ENCODE results near the gene MYOC. TPM values are rescaled to one million over a fixed set of nuclear protein-coding genes. Genes with fewer than 3 reads are reported as not detected.
A peak's percentile ranks its signal among the peaks of the same experiment; 100 is the strongest.
"Not testable (repeated sequence)": the region's sequence is repeated elsewhere in the genome, so short reads cannot be mapped to it uniquely, and the experiment has no call there.

Gene MYOC
- not detected for polyA plus RNA-seq (2013, experiment 1 of 2; ENCODE audit: insufficient read length)
- polyA plus RNA-seq (2013, experiment 2 of 2; ENCODE audit: insufficient read length) = 0.11 TPM

DNA sequence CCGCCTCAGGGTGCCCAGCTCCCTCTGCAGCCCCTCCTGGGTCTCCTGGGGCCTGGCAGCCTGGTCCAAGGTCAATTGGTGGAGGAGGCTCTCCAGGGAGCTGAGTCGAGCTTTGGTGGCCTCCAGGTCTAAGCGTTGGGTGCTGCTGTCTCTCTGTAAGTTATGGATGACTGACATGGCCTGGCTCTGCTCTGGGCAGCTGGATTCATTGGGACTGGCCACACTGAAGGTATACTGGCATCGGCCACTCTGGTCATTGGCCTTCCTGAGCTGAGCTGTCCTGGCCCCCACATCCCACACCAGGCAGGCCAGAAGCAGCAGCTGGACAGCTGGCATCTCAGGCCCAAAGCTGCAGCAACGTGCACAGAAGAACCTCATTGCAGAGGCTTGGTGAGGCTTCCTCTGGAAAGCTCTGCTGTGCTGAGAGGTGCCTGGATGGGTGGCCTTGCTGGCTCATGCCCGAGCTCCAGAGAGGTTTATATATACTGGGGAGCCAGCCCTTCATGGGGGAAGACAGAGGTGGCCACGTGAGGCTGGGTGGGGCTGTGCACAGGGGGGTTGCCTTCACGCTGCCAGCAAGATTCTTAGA lies at the start of gene MYOC:
MYOC (minus strand) TSS at position 455 of the 589 bp plus-strand sequence; CDS start at position 378, 77 bp downstream.
- no peak for DNase-seq

GRCh38 chr1:171699531-171699930 lies 47.0 kb upstream of the MYOC start:
- no peak for DNase-seq

GRCh38 chr1:171695772-171696171 lies 43.3 kb upstream of the MYOC start:
- DNase-seq = not testable (repeated sequence)

GRCh38 chr1:171693541-171693940 lies 41.1 kb upstream of the MYOC start:
- not testable (repeated sequence) for DNase-seq

DNA sequence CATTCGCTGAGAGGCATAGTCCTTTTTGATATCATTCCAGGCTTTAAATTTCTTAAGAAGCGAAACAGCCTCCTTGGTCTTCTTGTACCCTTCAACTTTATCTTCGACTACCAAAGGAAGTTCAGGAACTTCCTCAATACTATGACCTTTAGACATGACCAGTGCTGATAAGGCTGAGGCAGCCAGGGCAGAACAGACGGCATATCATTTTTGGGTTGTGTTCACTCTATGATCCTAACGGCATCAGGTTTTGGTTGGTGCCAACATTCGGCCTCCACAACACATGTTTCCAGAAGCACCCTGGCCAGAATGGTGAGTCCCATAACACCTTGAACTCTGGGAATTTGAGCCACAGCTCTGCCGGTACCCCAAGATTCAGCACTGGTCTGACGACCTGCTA lies 31.4 kb upstream of the MYOC start:
- no peak for DNase-seq

DNA sequence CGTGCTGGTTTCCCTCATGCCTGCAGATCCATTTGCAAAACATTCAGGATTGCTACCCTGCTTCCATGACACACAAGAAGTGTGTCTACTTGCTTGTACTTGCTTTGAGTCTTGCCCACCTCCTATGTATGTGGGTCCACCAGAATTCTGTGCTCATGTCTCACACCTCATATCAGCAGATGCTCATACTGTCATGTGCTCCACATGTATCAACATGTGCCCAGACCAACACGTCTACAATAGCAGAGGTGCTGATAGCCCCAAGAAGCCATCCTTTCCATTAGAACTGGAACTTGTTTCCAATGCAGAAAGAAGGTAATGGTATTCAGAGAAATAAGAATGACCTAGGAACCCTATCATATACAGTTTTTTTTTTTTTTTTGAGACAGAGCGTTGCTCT lies 27.9 kb upstream of the MYOC start:
- DNase-seq = no peak

GRCh38 chr1:171676823-171677222 lies 24.3 kb upstream of the MYOC start:
- DNase-seq = no peak

GRCh38 chr1:171674431-171675405 lies 22.2 kb upstream of the MYOC start:
- no peak for DNase-seq

DNA sequence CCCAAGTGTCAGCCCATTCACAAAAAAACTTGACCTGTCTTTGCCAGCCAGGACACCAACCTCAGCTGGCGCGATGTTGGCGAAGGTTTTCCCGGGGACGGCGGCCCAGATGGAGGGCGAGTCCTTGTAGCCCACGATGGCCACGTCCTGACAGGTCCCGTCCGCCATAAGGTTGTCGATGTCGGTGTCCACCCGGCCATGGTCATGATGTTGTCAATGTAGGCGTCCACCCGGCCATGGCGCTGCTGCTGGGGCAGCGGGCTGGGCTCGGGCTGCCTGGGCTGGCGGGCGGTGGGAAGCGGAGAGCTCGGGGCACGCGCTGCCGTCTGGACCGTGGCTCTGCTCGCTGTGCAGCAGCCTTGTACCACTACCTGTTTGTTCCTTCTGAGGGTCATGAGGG lies 18.3 kb upstream of the MYOC start:
- DNase-seq = no peak

DNA sequence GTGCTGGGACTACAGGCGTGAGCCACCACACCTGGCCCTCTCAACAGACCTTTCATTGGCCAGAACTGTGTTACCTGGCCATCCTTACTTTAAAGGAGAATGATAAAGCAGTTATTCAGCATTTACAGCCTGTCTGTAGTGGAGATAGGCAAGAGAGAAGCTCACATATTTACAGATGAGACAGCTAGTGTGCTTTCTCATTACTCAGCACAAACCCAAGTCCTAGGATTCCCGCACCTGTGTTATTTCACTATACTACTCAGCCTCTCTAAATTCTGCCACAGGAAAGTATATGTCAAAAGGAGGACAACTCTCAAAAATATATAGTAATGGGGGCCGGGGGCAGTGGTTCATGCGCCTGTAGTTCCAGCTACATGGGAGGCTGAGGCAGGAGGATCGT lies 15.9 kb upstream of the MYOC start:
- DNase-seq = no peak

- no peak for DNase-seq
Observed at GRCh38 chr1:171666114-171666769, 13.8 kb upstream of the MYOC start.

DNA sequence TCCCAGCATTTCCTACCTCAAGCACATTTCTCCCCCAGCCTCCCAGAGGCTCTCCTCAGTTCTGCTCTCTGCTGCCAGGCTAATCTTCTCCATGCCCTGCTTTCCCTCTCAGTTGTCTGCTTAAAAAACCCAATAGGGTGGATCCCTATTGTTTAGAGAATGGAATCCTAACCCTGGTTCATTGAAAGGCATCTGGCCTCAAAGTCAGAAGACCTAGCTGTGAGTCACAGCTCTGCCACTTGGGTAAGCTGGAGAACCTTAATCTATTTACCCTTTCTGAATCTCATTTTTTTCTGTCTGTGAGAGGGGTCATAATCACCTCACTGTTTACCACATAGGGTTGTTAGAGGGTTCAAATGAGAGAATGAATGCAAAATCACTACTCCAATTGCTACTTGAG lies 12.5 kb upstream of the MYOC start:
- DNase-seq = no peak

DNA sequence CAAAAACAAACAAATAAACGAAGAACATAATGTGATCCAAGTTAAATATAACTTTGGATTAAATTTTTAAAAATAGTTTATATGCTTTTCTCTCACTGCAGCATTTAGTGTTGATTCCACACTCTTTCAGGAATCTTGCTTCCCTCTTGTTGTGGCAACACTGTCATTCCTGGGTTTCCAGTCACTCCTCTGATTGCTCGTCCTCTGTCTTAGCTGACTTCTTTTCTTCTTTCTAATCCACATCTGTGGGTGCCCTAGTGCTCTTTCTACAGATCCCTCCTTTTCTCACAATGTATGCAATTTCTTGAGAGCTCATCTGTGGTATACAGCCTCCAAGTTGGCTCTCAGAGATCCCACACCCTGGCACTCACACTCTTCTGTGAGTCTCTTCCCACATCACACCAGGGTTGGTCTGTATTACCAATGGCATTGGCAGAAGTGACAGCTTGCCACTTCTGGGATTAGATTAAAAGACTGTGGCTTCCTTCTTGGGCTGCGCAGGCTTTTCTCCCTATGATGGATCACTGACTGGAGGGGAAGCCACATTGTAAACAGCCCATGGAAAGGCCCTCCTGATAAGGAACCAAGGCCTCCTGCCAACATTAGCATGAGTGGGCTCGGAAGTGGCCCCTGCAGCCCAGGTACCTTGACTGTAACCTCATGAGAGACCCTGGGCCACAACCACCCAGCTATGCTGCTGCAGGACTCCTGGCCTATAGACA lies 11.5 kb upstream of the MYOC start:
- DNase-seq = peak; percentile 7

DNA sequence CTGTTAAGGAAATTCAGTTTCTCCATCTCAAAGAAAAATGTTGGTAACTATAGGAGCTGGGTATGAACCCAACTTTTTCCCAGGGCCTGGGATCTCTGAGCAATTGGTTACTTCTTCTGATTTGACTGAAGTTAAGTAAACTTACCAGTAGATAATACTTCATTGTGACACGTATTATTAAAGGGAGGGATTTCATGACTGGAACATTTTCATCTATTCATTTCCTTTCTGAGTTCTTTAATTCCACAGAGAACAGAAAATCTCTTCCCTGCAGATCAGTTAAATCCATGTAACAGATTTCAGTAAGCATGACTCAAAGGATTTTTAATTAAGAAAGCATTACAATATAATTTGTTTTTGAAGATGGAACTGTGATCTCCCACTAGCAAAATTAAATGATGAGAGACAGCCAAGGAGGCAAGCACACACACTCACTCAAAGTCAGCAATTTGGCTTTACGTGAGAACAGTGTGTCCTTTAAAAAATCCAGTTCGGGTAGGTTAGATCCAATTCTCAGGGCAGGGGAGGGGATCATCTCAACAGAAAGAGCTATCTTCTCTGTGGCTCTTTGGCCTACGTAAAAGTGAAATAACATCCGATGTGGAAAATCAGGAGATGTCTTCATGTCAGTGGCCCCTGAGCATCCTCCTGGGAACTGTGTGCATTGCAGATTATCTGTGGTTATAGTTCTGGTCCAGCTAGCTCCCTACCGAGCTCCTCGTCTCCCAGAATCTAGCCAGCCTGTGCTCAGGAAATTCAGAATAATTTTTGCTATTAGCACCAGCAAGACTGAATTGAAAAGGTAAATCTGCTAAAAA lies 10.8 kb upstream of the MYOC start:
- no peak for DNase-seq

GRCh38 chr1:171661076-171661650 lies 8.7 kb upstream of the MYOC start:
- no peak for DNase-seq

GRCh38 chr1:171656206-171656605 lies 3.7 kb upstream of the MYOC start:
- not testable (repeated sequence) for DNase-seq

DNA sequence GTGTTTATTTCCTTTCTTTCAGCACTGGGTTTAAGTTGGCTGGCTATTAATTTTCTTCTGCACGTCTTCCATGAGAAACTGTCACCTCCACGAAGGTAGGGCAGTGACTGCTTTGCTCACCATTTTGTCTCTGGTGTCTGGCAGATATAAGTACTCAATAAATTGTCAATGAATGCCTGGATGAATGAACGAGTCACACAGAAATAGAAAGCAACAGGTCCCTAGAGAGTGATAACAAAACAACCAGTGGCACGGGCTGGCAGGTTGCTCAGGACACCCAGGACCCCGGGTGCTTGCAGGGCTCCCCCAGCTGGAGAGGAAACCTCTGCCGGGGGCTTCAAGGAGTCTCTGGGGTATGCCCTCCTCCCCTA lies 3.2 kb upstream of the MYOC start:
- no peak for DNase-seq

GRCh38 chr1:171654942-171655745 lies 2.7 kb upstream of the MYOC start:
- peak; percentile 50 for DNase-seq

DNA sequence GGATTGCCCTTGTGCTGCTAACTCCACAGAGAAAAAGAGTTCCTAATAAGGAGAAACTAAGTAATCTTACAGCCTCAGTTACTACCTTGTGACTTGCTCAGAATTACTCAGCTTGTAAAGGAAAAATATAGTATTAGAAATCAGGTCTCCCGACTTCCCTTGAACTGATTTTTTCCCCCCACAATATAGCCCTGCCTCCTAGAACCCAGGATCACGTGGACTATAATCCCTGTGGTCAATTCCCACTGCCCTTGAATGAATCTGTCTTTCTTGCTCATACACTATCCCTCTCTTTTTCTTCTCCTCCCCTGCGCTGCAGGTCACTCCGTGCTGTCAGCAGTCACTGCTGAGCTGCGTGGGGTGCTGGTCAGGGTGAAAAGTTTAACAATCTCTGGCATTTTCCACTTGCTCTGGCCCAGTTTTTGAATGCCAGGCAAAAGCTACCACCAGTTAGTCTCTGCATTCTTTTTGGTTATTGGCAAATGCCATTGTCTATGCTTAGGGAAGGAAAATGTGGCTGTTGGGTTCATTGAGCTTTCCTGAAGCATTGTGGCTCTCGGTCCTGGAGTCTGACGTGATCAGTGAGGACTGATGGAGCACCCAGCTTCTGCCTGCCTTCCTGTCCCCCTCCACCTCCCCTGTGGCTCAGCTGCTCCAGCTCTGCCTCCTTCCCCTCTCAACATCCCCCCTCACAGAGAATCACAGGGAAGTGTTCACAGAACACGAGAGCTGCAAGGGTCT lies 1.9 kb upstream of the MYOC start:
- DNase-seq = peak; percentile 49

GRCh38 chr1:171653796-171654195 lies 1.3 kb upstream of the MYOC start:
- DNase-seq = no peak
